ENCODE measurements around the gene CLRN2.
"Not testable (repeated sequence)": the region's sequence is repeated elsewhere in the genome, so short reads cannot be mapped to it uniquely, and the experiment has no call there.

Gene CLRN2

DNA sequence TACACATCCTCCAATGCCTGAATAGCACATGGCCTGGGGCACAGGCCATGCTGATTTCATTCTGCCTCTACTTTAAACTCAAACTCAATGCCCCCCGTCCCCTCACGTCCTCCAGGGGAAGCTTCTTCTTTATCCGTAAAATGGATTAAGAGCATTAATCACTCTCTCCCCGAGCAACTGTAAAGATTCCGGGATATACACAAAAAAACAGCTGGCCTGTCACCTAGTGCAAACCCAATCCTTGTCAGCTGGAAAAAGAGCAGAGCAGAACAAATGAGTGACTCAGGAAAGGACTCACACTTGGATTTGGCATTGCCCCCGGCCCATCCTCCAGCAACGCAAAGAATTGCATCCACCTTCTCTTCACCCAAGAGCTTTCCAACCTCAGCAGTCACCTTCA is 10.9 kb upstream of the CLRN2 start:
- DNase-seq (ENCODE audit: low read depth in 3 of 3), result no peak

DNA sequence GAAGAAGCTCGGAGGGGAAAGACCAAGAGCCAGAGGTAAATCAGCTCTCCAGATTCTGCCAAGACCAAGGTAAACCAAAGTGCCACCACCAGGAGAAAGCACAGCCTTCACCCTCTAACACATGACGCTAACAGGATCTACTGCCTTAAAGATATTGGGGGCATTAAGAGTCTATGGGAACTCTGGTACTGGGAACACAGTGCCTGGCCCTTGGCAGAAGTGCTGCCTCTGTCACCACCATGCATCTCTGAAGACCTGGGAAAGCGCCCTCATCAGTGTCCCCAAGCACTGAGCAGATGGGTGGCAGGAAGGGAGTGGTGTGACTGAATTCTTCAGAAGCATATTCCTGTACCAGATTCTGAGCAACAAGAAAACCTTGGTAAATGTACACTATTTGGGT is 4.4 kb upstream of the CLRN2 start:
- DNase-seq (ENCODE audit: low read depth in 3 of 3), result no peak

DNA sequence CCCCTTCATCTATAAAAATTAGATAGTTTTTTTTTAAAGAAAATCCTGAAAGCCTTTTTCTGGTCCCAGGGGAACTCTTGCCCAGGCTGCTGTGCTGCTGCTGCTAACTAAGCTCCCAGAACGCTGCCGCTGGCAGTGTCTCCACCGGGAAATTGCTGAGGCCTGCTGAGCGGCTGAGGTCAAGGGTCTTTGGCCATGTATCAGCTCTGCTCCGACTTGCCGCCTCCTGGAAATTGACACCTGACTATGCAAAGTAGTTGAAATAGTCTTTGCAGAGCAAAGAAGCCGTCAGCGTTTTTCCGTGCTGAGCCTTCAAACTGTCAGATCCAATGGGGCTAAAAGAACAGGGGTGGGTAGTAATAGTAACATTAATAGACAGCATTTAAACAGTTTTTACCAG is 3.9 kb upstream of the CLRN2 start:
- DNase-seq (ENCODE audit: low read depth in 3 of 3), result no peak

DNA sequence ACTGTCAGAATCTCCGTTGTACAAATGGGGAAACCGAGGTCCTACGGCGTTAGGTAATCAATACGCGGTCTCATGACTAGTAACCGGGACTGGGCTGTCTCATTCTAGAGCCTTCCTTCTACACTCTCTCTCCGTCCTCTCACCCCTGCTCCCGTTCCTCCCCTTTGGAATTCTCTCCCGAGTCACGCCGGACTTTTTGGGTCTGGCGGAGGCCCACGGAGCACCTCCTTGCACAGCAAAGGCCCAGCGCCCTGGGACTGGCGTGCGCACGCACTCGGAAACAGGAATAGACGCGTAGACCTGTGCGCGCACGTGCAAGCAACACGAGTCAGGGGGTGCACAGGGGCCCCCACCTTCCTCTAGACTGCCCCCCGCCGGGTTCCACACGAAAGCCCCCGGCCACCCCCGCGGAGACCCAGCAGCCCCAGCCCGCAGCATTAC is 3.4 kb upstream of the CLRN2 start:
- peak; percentile 28 to 61 (median 41) for DNase-seq (ENCODE audit: low read depth in 3 of 3)

DNA sequence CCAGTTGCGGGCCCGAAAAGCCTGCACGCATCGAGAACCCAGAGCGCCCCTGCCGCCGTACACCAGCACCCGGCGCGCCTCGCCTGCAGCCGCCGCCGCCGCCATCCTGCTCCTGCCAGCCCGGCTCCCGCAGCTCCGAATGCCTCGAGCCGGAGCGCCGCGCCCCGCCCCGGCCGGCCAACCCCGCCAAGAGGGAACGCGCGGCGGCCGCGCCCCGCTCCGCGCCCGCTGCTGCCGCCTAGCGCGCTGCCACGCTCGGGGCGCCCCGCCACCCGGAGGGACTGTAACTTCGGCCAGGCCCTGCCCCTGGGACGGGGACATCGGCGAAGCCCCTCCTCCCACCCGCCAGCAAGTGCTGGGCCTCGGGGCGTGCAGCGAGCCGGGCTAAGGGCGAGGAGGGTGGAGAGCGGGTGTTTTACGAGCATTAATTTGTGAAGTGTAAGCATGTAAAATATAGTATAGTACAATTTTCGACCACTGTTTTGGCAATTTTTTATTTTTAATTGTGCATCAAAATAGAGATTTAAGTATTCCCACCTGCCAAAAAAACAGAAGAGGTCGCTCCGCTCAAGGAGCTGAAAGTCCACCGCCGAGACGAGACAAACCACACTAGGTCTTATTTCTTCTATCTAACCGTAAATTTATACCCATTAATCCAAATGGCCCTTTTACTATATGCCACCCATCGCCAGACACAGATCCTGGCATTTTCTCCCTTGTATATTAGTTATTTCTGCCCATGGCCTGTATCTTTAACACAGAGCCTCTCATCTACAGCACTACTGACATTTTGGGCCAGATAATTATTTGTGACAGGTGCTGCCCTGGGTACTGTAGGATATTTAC is 2.8 kb upstream of the CLRN2 start, which contains the start of gene QDPR:
Gene QDPR (minus strand): TSS at position 141 of the 846 bp plus-strand sequence. CDS start 36 bp downstream, at position 105.
- DNase-seq (ENCODE audit: low read depth in 3 of 3), result peak; percentile 57 to 81 (median 57)

DNA sequence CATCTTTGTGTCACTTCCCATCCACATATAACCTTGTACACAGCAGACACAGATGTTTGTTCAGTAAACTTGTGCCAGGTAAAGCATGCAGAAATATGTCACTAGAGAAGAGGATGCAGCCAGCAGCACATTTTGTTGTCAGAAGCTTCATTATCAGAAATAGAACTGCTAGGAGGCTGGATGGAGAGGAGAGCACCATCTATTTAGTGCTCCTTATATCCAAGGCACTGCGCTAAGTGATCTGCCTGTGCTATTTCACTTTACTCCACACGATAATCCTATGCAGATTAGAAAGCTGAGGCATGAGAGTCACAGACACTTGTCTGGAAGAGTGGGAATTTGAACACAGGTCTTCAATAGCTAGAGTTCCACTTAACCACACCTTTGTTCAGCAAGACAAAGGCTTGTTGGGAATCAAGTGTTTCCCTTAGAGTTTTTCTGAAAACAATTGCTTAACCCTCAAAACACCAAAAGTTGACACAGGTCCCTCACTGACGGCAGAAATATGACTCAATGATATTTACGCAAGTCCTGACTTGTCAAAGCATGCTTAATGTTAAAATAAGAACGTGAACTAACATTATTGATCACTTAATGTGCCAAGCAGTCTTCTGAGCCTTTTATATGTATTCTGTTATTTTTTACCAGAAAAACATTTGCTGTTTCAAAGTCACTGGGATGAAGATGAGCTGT is 1.8 kb upstream of the CLRN2 start:
- DNase-seq (ENCODE audit: low read depth in 3 of 3), result no peak

DNA sequence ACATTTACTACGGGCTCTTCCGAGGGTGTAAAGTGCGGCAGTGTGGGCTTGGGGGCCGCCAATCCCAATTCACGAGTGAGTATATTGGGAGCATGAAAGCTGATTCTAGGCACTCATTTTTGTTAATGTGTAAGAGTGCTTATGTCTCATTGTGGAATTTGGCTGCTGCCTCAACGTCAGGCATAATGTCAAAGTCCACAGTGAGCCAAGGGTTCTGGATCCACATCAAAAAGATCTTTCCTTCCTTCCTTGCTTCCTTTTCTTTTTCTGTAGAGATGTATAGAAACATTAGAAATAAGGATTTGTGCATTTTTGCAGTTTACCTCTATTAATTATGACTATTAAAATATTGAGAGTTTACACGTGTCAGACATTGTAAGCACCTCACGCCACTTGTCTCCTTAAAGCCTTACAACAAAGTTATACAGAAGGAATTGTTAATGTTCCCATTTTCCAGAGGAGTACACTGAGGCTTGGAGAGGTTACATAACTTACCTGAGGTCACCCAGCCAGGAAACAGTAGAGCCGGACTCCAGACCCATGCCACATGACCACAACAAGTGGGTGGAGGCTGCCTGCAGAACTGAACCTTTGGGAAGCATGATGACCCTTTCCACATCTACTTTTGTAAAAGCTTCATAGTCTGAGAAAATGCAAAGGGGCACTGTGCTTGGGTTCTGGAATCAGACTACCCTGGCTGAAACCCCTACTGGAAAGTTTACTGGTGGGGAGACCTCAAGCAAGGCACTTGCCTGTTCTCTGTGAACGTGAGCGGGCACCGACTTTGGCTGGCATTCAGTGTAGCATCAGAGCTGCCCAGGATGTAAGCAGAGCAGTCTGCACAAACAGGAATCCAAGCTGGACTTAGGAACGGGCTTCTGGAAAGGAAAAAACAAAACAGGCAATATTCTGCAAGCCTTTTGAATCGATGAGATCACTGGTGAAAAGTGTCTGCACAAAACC is 761 bp downstream of the CLRN2 start:
- DNase-seq (ENCODE audit: low read depth in 3 of 3), result no peak

DNA sequence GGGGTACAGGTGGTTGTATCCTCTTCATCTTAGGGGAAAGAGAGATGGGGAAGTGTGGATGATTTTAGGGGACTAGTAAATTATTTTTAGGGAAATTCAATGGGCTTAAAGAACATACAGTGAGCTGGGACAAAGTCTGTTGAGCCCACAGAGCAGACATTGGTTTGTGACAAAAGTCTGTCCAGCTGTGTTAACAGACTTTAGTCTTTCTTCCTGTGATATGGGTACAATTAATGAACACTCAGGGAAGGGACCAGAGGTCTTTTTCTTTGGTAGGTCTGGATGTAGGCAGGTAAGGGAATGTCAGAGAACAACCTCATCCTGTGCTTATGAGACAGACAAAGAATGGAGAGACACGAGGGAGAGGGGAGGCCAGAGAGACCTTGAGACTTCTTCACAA is 2.0 kb downstream of the CLRN2 start:
- DNase-seq (ENCODE audit: low read depth in 3 of 3), result no peak

DNA sequence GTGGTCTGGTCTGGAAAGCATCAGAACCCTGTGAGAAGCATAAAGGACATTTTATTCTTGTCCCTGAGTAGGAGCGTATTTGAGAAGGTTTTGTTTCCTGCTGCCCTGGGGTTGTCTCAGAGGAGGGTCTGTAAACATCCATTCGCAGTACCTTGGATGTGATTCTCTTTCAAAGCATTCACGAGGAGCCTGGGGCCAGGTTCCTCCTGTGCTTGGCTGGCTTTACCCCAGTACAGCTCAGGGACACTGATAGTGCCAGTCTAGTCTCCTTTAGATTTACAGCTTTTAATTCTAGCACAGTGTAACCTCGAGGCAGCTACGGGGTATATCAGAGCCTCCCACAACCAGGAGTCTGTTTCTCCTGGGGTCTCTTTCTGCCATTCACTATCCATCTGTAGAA is 2.7 kb downstream of the CLRN2 start:
- DNase-seq (ENCODE audit: low read depth in 3 of 3), result no peak

DNA sequence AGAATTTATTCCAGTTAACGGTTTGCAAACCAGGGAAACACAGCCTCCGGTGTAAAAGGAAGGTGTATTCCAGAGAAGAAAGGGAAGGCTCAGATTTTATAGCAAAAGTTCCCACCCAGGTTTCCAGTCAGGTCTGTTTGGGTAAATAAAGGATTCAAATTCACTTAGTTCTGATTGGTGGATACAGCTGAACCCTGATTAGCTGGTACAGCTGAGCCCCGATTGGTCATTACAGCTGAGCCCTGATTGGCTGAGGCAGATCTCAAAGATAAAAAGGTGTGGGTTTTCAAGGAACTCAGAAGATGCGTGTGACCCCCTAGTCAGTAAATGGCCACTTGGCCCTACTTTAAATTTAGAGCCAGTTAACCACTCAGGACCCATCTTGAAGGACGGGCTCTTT is 6.6 kb downstream of the CLRN2 start:
- DNase-seq (ENCODE audit: low read depth in 3 of 3), result no peak

DNA sequence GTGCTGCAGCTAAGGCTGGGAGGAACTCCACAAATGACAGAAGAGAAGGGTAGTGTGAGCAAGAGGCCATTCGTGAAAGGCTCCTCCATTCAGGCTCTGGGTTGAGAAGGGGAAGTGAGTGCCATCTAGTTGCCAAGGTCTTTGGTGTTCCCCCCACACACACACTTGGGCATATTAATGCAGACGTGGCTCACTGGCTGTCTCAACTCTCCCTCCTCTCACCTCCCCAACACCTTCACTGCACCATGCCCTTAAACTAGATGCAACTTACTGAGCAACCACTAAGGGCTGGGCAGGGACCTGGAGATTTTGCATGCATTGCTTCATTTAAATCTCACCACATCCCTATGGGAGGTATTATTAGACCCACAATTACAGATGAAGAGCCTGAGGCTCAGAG is 8.7 kb downstream of the CLRN2 start:
- no peak for DNase-seq (ENCODE audit: low read depth in 3 of 3)

DNA sequence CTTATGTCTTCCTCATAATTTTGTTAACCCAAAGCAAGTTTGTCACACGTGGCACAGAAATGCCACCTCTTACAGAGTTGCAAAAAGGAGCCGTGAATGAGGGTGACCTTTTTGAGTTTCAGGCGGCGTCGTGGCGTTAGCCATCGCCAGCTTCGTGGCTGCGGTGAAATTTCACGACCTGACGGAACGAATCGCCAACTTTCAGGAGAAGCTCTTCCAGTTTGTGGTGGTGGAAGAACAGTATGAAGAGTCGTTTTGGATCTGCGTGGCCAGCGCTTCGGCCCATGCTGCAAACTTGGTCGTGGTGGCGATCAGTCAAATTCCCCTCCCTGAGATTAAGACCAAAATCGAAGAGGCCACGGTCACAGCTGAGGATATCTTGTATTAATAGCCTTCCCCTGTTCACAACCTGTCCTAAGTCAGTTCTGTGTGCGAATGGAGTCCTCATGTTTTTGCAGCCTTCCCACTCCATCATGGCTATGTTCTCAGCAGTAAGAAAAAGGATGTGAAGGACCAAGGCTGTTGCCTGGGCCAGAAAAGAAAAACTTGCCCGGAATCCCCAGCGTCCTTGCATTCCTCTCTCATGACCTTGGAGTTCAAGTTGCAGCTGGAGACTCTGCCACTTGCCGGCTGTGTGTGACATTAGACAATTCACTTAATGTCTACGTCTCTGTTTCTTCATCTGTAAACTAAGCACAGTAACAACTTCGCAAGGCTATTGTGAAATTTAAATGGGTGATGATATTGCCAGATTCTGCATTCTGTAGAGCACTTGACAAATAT is 11.9 kb downstream of the CLRN2 start:
- DNase-seq (ENCODE audit: low read depth in 3 of 3), result no peak

DNA sequence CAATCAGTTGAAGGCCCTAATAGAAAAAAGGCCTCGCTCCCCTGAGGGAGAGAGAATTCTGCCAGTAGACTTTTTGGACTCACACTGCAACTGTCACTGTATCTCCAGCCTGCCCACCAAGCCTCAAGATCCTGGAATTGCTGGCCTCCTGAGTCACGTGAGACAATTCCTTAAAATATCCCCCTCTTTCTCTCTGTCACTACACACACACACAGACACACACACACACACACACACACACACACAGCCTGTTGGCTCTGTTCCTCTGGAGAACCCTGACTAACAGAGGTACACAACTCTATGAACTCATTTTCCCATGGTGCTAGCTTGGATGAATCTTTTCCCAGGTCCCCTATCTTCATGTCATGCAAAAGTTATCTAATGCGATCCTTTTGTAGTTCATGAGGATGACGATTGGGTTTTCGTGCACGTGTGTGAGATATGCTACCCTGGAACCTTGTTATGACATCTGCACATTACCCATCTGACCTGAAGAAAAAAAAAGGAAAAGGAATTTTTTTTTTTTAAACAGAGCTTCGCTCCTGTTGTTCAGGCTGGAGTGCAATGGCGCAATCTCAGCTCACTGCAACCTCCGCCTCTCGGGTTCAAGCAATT is 13.7 kb downstream of the CLRN2 start:
- DNase-seq (ENCODE audit: low read depth in 3 of 3), result no peak

DNA sequence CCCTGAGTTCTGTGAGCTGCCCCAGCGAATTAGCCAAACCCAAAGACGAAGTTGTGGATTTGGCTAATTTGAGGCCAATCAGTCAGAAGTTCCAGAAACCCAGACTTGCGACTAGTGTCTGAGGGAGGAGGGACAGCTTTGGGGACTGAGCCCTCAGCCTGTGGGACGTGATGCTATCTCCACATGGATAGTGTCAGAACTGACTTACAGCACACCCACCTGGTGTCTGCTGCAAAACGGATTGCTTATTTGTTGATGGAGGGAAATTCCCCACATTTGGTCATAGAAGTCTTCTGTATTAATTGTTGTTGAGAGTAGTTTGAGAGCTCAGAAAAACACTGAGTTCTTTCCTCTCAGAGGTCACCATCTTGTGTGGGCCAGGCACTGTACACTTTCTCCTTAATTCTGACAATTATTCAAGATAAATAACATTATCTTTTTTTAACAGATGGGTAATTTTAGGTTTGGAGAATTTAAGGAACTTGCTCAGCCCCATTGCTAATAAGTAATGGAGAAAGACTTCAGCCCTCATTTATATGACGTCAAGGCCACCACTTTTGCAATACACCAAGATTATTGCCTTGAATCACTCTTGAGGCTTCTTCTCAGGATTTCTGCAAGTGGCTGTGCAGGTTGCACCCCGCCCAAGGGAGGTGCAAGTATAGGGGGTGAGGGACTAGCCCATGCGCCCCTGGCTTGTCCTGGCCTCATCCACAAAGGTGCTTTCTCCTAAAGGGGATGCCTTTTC is 16.7 kb downstream of the CLRN2 start:
- DNase-seq (ENCODE audit: low read depth in 3 of 3), result no peak

DNA sequence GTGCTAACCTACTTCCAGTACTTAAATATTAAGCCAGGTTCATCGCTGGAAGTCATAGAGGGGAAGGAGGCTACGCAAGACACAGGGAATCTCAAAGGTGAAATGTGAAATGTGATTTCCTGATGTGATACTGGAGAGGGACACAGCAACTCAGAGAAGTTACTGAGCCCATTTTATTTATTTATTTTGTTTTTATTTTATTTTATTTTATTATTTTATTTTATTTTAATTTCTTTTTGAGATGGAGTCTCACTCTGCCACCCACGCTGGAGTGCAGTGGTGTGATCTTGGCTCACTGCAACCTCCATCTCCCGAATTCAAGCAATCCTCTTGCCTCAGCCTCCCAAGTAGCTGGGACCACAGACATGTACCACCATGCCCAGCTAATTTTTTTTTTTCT is 19.7 kb downstream of the CLRN2 start:
- no peak for DNase-seq (ENCODE audit: low read depth in 3 of 3)

DNA sequence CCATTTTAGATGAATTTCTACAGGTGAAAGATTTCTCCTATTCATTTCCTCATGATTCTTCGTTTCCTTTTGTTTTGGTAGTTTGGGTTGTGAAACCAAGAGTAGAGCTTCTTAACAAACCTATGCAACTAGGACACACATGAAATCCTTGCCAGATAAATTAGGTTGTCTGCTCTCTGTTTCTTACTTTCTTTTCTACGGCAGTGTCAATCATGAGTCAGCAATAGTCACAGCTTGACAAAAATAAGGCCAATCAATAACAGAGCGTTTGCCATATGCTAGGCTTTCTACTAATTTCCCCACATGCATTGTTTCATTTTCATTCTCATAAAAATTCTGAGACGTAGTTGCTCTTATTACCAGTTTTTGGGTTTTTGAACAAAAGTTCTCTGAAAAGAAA is 20.3 kb downstream of the CLRN2 start:
- no peak for DNase-seq (ENCODE audit: low read depth in 3 of 3)

DNA sequence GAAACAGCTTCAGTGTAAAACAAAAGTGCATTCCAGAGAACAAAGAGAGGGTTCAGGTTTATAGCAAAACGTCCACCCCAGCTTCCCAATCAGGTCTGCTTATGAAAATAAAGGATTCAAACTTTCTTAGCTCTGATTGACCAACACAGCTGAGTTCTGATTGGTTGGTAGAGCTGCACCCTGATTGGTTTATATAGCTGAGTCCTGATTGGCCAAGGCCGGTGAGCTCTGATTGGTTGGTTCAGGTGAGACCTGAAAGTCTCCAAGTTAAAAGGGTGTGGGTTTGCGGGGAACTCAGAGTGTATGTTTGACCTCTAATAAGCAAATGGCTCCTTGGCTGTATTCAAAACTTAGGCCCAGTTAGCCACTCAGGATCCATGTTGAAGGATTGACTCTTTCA is 20.9 kb downstream of the CLRN2 start:
- DNase-seq (ENCODE audit: low read depth in 3 of 3), result no peak

DNA sequence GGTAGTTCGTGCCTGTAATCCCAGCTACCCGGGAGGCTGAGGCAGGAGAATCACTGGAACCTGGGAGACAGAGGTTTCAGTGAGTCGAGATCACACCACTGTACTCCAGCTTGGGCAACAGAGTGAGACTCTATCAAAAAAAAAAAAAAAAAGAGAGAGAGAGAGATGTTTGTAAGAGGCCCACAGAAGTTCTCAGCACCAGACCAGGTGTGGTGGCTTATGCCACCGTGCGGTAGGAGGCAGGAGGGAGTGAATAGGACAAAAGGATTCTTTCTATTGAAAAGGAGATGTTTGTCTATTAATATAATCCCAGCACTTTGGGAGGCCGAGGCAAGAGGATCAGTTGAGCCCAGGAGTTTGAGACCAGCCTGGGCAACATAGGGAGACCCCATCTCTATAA is 22.1 kb downstream of the CLRN2 start:
- DNase-seq (ENCODE audit: low read depth in 3 of 3), result not testable (repeated sequence)

DNA sequence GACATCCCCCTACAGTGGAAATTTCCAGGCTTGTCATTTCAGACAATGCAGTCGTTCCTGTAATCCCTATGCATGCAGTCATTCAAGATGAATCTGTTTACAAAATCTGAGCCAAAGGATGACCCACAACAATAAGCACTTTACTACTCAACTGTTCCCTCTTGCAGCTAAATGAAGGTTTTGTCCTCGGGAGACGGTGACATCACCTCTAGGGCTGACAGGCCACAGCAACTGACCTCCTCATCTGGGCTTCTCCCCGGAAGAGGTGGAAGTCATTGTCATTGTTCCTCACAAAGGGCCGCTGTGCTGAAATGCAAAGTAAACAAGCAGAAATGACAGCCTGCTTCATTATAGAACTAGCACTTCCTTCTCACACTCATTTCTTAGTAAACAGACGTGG is 29.2 kb downstream of the CLRN2 start:
- no peak for DNase-seq (ENCODE audit: low read depth in 3 of 3)

DNA sequence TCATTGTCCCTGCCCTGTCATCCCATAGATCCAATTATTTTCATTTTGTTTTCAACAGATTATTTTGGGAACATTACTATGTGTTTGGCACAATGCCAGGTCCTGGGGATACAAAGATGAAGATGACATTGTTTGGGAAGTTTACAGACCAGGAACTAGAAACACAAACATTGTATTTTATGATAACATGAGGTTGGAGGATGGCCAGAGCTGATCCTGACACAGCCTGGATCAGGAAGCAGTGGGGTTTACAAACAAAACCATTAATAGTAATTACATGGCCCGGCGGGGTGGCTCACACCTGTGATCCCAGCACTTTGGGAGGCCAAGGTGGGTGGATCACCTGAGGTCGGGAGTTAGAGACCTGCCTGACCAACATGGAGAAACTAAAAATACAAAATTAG is 29.9 kb downstream of the CLRN2 start:
- no peak for DNase-seq (ENCODE audit: low read depth in 3 of 3)
